Activated naive CD8-positive, alpha-beta T cell treated with anti-CD3 and anti-CD28 coated beads, Interleukin-2, amount 50 U/mL, for 24 hours (primary cell): ENCODE results near the gene MAP2K7.
"Not testable (repeated sequence)": the region's sequence is repeated elsewhere in the genome, so short reads cannot be mapped to it uniquely, and the experiment has no call there.

Experiments used
- ATAC-seq: fragments of 150-1000 bp; cut with Tn5 transposase; one replicate; pipeline ENCODE4 v1.10.0; 2021
- DNase-seq: peaks from one replicate; pipeline ENCODE4 v3.0.0; 2021
- H3K27ac Mint-ChIP-seq: one replicate; pipeline ENCODE4 v1.8.0; 2021; ENCODE audit warnings: mild to moderate bottlenecking, mixed read lengths
- H3K27me3 Mint-ChIP-seq: one replicate; pipeline ENCODE4 v1.8.0; 2021; ENCODE audit warnings: mixed read lengths
- H3K36me3 Mint-ChIP-seq: one replicate; pipeline ENCODE4 v1.8.0; 2021; ENCODE audit warnings: low read depth, mixed read lengths
- H3K4me1 Mint-ChIP-seq: one replicate; pipeline ENCODE4 v1.8.0; 2021; ENCODE audit warnings: mixed read lengths
- H3K4me3 Mint-ChIP-seq: one replicate; pipeline ENCODE4 v1.8.0; 2021; ENCODE audit warnings: mild to moderate bottlenecking, moderate library complexity, mixed read lengths
- H3K9me3 Mint-ChIP-seq: one replicate; pipeline ENCODE4 v1.8.0; 2021; ENCODE audit warnings: mixed read lengths

The MAP2K7 gene

GRCh38 chr19:7903244-7904073 lies at the start of gene MAP2K7:
Gene MAP2K7, plus strand, starts transcription at chr19:7903877. Its CDS starts 68 bp downstream, at chr19:7903945.
- H3K27me3 Mint-ChIP-seq: peaks cover 5% of the 10 kb centered on the region
- no peaks in the 10 kb centered on the region for H3K9me3 Mint-ChIP-seq
- peaks cover 35% of the 10 kb centered on the region for H3K4me1 Mint-ChIP-seq
- H3K4me3 Mint-ChIP-seq: peak within 1 kb of the TSS; percentile 88
- peaks cover 14% of the 10 kb centered on the region for H3K36me3 Mint-ChIP-seq
- H3K27ac Mint-ChIP-seq: peak within 1 kb of the TSS; percentile 98
- ATAC-seq (peak; percentile 82), DNase-seq (peak; percentile 100)

- DNase-seq: no peak
- Mint-ChIP-seq H3K9me3 (no peaks in the 10 kb centered on the region), H3K4me1 (peaks cover 3% of the 10 kb centered on the region), H3K36me3 (no peaks in the 10 kb centered on the region), H3K27ac (no peak overlapping the region), H3K4me3 (no peak overlapping the region), H3K27me3 (no peaks in the 10 kb centered on the region)
- ATAC-seq: no peak
Observed at GRCh38 chr19:7855426-7856108, 48.1 kb upstream of the MAP2K7 start.

- H3K9me3 Mint-ChIP-seq: no peaks in the 10 kb centered on the region
- H3K27ac Mint-ChIP-seq: no peak overlapping the region
- DNase-seq (no peak), ATAC-seq (no peak)
- H3K36me3 Mint-ChIP-seq: no peaks in the 10 kb centered on the region
- no peak overlapping the region for H3K4me3 Mint-ChIP-seq
- peaks cover 3% of the 10 kb centered on the region for H3K27me3 Mint-ChIP-seq
- peaks cover 3% of the 10 kb centered on the region for H3K4me1 Mint-ChIP-seq
Observed at GRCh38 chr19:7856109-7856591, 47.5 kb upstream of the MAP2K7 start.

GRCh38 chr19:7856679-7857663 lies 46.7 kb upstream of the MAP2K7 start:
- Mint-ChIP-seq H3K4me3 (no peak overlapping the region), H3K27me3 (peaks cover 9% of the 10 kb centered on the region), H3K27ac (no peak overlapping the region), H3K36me3 (no peaks in the 10 kb centered on the region), H3K9me3 (no peaks in the 10 kb centered on the region), H3K4me1 (peaks cover 10% of the 10 kb centered on the region)
- ATAC-seq (no peak), DNase-seq (no peak)

GRCh38 chr19:7857727-7858108 lies 46.0 kb upstream of the MAP2K7 start:
- Mint-ChIP-seq H3K9me3 (no peaks in the 10 kb centered on the region), H3K4me3 (no peak overlapping the region), H3K36me3 (no peaks in the 10 kb centered on the region), H3K27me3 (peaks cover 10% of the 10 kb centered on the region), H3K4me1 (peaks cover 11% of the 10 kb centered on the region), H3K27ac (no peak overlapping the region)
- ATAC-seq: no peak
- DNase-seq: no peak

GRCh38 chr19:7858109-7858770 lies 45.4 kb upstream of the MAP2K7 start:
- no peak overlapping the region for H3K27ac Mint-ChIP-seq
- no peak overlapping the region for H3K4me3 Mint-ChIP-seq
- DNase-seq (no peak), ATAC-seq (no peak)
- peaks cover 10% of the 10 kb centered on the region for H3K27me3 Mint-ChIP-seq
- no peaks in the 10 kb centered on the region for H3K9me3 Mint-ChIP-seq
- H3K4me1 Mint-ChIP-seq: peaks cover 8% of the 10 kb centered on the region
- H3K36me3 Mint-ChIP-seq: no peaks in the 10 kb centered on the region

GRCh38 chr19:7859087-7859486 lies 44.6 kb upstream of the MAP2K7 start:
- not testable (repeated sequence) for DNase-seq, H3K27ac Mint-ChIP-seq, H3K4me3 Mint-ChIP-seq, H3K4me1 Mint-ChIP-seq, H3K36me3 Mint-ChIP-seq, ATAC-seq, H3K9me3 Mint-ChIP-seq
- H3K27me3 Mint-ChIP-seq: peaks cover 15% of the 10 kb centered on the region

- ATAC-seq (no peak), DNase-seq (no peak)
- Mint-ChIP-seq H3K27me3 (peaks cover 22% of the 10 kb centered on the region), H3K4me1 (peaks cover 8% of the 10 kb centered on the region), H3K4me3 (no peak overlapping the region), H3K36me3 (no peaks in the 10 kb centered on the region), H3K9me3 (no peaks in the 10 kb centered on the region), H3K27ac (no peak overlapping the region)
Observed at GRCh38 chr19:7859831-7860713, 43.6 kb upstream of the MAP2K7 start.

GRCh38 chr19:7860714-7861618 lies 42.7 kb upstream of the MAP2K7 start:
- Mint-ChIP-seq H3K36me3 (no peaks in the 10 kb centered on the region), H3K4me3 (no peak overlapping the region), H3K27me3 (peaks cover 30% of the 10 kb centered on the region), H3K27ac (no peak overlapping the region), H3K4me1 (peaks cover 11% of the 10 kb centered on the region), H3K9me3 (no peaks in the 10 kb centered on the region)
- no peak for ATAC-seq
- no peak for DNase-seq

- Mint-ChIP-seq H3K27ac (no peak overlapping the region), H3K27me3 (peaks cover 34% of the 10 kb centered on the region), H3K4me1 (peaks cover 11% of the 10 kb centered on the region), H3K9me3 (no peaks in the 10 kb centered on the region), H3K4me3 (no peak overlapping the region), H3K36me3 (no peaks in the 10 kb centered on the region)
- ATAC-seq: no peak
- DNase-seq: no peak
Observed at GRCh38 chr19:7861619-7862412, 41.9 kb upstream of the MAP2K7 start.

GRCh38 chr19:7862413-7862951 lies 41.2 kb upstream of the MAP2K7 start:
- ATAC-seq: peak; percentile 29
- no peak overlapping the region for H3K27ac Mint-ChIP-seq
- H3K27me3 Mint-ChIP-seq: peaks cover 40% of the 10 kb centered on the region
- H3K36me3 Mint-ChIP-seq: no peaks in the 10 kb centered on the region
- DNase-seq: peak; percentile 76
- H3K9me3 Mint-ChIP-seq: no peaks in the 10 kb centered on the region
- no peak overlapping the region for H3K4me3 Mint-ChIP-seq
- peaks cover 11% of the 10 kb centered on the region for H3K4me1 Mint-ChIP-seq
